Subcutaneous adipose tissue (tissue), 4 donors: ENCODE results near the gene ADCY3. TPM values are rescaled to one million over a fixed set of nuclear protein-coding genes. Genes with fewer than 3 reads are reported as not detected.

Source experiments
- CTCF ChIP-seq: fragments of 450-650 bp; IDR thresholded peaks from one replicate; pipeline ENCODE4 v1.5.1; 2016; ENCODE audit warnings: low read depth, mild to moderate bottlenecking, control low read depth, antibody characterized with exemption, moderate library complexity
- total RNA-seq, 4 donors: library from RNA; depleted of rRNA; stranded (reverse); fragments of >200 nt; gene quantifications; one replicate each; pipeline ENCODE4 v1.1.0, GENCODE V29; 2016

ADCY3 gene
- total RNA-seq, 4 donors from 2014 or later = 39.2 to 133 (median 74.5) TPM

GRCh38 chr2:24870891-24871705 is 48.9 kb downstream of the ADCY3 start:
- TF ChIP-seq CTCF = no peak

- TF ChIP-seq CTCF = no peak
These were observed 49.6 kb downstream of the ADCY3 start for GRCh38 chr2:24870440-24870839.

GRCh38 chr2:24866946-24867345 is 53.1 kb downstream of the ADCY3 start:
- no peak for TF ChIP-seq CTCF

- no peak for TF ChIP-seq CTCF
These were observed 56.4 kb downstream of the ADCY3 start for GRCh38 chr2:24863641-24864040.

- TF ChIP-seq CTCF = no peak
These were observed 58.5 kb downstream of the ADCY3 start for GRCh38 chr2:24861500-24861899.

GRCh38 chr2:24860631-24861030 is 59.4 kb downstream of the ADCY3 start:
- TF ChIP-seq CTCF = no peak

GRCh38 chr2:24859968-24860600 is 60.0 kb downstream of the ADCY3 start:
- no peak for TF ChIP-seq CTCF
